Activated CD4-positive, alpha-beta T cell treated with anti-CD3 and anti-CD28 coated beads, Interleukin-2, amount 50 U/mL, for 48 hours (primary cell): ENCODE data around the gene FSD2.
"Not testable (repeated sequence)": the region's sequence is repeated elsewhere in the genome, so short reads cannot be mapped to it uniquely, and the experiment has no call there.

Experiments used
- DNase-seq, 2 experiments: peaks; one replicate each; pipeline ENCODE4 v3.0.0-alpha.2; 2020

The FSD2 gene

DNA sequence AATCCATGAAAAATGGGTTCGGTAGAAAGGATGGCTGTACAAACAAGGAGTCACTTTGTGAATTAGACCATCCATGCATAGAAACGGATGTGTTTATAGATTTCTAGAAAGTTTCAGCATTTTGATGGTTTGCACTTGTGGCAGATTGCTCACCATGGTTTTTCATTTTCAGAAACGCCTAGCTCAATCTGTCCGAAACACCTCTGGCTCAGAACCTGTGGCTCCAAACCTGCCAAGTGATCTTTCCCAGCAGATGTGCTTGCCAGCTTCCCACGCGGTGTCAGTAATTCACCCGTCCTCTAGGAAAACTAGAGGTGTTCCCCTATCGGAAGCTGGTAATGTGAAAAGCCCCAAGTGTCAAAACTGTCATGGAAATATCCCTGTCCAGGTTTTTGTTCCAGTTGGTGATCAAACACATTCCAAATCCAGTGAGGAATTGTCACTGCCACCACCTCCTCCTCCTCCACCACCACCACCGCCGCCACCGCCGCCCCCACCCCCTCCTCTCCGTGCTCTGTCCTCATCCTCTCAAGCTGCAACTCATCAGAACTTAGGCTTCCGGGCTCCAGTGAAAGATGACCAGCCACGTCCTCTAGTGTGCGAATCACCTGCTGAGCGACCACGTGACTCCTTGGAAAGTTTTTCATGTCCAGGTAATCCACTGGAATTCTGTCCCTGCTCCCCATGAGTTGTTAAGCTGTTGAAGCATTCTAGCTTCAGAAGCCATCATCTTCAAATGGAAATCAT lies 24.7 kb upstream of the FSD2 start:
- DNase-seq: no peak

- DNase-seq: no peak
Measured at GRCh38 chr15:82829234-82829633, 23.4 kb upstream of the FSD2 start.

DNA sequence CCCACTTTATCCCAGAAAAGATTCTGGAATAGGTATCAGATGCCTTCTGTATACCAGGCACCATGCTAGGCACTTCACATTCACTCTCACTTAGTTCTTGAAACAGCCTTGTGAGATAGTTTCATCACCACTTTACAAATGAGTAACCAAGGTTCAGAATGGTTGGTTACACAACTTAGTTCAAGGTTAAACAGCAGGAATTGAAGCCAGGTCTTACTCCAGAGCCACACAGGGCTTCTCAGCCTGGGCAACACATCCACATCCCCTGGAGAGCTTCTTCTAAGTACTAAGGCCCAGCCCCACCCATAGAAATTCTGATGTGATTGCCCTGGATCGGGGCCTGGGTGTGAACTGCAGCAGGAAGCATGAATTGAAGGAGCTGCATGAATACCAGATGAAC lies 22.2 kb upstream of the FSD2 start:
- no peak for DNase-seq

- DNase-seq: no peak
Measured at GRCh38 chr15:82823049-82823448, 17.2 kb upstream of the FSD2 start.

DNA sequence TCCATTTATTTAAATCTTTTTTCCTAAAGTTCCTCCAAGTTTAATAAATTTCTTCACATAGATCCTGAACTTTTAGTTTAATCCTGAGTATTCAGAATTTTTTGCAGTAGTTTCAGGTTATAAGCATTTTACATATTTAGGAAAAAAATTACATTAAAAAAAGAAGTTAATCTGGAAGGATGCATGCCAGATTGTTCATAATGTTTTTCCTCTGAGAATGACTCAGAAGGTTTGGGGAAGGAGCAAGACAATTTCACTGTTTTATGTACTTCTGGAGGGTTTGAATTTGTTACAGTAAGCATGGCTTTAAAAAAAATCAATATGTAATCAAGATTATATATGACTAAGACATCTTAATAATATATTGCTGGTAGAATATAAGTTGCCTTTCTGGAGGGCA lies 16.0 kb upstream of the FSD2 start:
- DNase-seq: not testable (repeated sequence)

- not testable (repeated sequence) for DNase-seq
Measured at GRCh38 chr15:82821396-82821795, 15.5 kb upstream of the FSD2 start.

- DNase-seq: no peak
Measured at GRCh38 chr15:82820128-82820527, 14.3 kb upstream of the FSD2 start.

GRCh38 chr15:82812994-82813393 lies 7.1 kb upstream of the FSD2 start:
- no peak for DNase-seq

DNA sequence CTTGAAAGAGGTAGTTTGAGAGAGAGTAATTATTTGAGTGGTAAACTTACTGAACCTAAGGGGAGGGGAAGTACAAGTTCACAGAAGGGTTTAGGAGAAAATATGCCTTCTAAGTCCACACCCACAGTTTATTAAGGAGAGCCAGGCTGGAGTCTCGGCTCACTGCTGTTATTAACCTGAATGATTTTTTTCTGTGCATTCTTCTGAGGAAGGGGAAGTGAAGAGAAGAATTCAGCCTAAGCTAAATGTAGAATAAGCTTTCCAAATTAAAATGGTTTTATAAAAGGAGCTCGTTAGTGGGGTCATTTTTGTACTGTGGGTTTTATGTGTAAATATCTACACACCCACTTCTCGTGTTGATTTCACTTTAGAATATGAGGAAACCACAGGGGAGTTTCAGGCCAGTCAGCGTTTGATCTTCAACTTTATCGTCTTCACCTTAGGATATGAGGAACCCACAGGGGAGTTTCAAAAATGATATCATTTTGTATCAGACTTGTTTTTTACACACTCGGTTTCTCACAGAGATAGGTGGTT lies 5.1 kb upstream of the FSD2 start:
- peak; percentile 24 to 39 for DNase-seq

DNA sequence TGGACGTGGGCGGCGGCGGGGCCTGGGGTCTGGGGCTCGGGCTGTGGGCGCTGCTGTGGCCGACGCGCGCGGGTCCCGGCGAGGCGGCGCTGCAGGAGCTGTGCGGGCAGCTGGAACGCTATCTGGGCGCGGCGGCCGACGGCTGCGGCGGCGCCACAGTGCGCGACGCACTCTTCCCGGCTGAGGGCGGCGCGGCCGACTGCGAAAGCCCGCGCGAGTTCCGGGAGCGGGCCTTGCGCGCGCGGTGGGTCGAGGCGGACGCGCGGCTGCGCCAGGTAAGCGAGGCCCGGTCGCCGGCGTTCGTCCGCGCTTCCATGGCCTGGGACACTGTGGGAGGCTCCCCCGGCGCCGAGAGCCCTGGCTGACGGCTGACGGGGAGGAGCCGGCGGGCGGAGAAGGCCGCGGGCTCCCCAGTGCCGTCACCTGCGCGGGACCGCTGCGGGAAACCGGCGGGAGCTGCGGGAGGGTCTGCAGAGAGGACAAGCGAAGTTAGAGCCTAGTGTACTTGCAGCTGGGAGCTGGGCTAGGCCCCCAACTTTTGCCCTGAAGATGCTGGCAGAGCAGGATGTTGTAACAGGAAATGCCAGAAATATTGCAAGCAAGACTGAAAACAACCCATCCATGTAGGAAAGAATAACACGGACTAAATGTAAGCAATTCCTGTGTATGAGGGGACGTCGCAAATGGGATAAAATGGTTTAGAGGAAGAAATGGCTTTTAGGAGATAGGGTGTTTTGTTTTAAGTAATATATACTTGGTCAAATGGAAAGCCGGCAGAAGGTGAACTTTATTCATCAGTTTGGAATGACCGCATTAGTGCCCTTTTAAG lies 4.4 kb upstream of the FSD2 start:
- DNase-seq: peak in 1 of 2 experiments; percentile 32

- DNase-seq: peak; percentile 94 to 96
Measured at GRCh38 chr15:82809308-82810060, 3.6 kb upstream of the FSD2 start, which contains the start of gene WHAMM. Gene WHAMM (plus strand): TSS chr15:82809628. CDS start chr15:82809727, 99 bp downstream.

- no peak for DNase-seq
Measured at GRCh38 chr15:82808634-82809041, 2.8 kb upstream of the FSD2 start.

DNA sequence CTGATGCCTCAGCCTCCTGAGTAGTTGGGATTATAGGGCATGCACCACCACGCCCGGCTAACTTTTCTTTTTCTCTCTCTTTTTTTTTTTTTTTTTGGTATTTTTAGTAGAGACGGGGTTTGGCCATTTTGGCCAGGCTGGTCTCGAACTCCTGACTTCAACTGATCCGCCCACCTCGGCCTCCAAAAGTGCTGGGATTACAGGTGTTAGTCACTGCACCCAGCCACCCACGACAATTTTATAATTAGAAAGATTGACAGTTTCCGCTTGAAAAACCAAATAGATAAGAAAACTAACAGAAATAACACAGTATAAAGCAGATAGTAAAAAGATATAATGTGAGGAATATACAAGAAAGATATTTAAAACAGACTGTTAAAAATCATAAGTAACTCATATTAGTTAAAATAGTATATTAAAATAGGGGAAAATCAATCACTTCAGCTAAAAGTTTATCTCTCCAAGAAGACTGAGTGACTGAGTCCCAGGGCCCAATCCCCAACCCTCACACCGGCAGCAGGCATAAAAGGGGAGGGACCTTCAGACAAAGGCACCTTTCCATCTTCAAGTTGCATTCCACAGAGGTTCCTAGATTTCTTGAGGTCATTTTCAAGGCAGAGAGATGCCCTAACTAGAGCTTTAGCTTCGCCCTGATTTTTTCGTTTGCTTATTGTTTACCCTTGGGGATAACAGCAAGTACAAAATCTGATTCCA lies 2.2 kb upstream of the FSD2 start:
- no peak for DNase-seq

DNA sequence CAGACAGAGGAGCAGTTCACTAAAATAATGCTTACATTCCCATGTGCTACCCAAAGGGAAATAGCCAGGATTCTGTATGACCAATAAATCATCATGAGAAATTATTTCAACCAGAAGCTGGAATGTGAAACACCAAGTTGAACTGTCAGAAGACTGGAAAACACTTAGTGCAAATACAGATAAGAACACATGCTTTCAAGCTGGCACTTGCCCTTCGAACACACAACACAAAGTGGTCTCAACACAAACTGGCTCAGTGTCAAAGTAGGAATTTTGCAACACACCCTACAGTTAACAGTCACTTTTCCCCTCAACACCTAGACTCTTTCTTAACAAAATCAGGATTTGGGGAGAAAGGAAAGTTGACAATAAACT lies 1.3 kb downstream of the FSD2 start:
- no peak for DNase-seq

- no peak for DNase-seq
Measured at GRCh38 chr15:82803793-82804574, 1.9 kb downstream of the FSD2 start.

- DNase-seq: no peak
Measured at GRCh38 chr15:82802497-82802896, 3.4 kb downstream of the FSD2 start.

GRCh38 chr15:82799183-82799841 lies 6.6 kb downstream of the FSD2 start:
- no peak for DNase-seq

DNA sequence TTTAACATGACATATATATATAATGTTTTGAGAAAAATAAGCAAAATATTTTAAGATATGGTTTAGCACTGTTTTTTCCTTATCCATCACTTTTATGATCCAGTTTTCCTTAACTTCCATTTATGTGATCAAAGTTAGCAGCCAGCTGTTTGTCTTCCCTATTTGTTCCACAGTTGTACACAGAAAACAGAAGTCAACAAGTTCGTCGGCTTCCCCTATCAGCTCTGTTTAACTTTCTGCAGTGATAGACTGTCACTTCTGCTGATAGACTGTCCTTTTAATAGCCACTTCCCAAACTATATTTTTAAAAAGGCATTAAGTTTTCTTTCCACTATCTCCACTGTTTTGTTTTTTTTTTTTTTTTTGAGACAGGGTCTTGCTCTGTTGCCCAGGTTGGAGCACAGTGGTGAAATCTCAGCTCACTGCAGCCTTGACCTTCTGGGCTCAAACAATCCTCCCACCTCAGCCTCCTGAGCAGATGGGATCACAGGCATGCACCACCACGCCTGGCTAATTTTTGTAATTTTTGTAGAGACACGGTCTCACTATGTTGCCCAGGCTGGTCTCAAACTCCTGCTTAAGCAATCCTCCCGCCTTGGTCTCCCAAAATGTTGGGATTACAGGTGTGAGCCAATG lies 7.2 kb downstream of the FSD2 start:
- DNase-seq: no peak

DNA sequence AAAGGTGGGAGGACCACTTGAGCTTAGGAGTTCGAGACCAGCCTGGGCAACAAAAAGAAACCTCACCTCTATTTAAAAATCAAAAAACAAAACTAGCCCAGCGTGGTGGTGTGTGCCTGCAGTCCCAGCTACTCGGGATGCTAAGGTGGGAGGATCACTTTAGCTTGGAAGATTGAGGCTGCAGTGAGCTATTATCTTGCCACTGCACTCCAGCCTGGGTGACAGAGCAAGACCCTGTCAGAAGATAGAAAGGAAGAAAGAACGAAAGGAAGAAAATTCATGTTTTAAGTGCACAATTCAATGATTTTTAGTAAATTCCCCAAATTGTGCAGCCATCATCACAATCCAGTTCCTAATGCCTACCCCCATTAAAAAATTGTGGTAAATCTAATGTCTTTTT lies 7.8 kb downstream of the FSD2 start:
- no peak for DNase-seq

GRCh38 chr15:82793737-82794136 lies 12.1 kb downstream of the FSD2 start:
- DNase-seq: no peak

GRCh38 chr15:82792068-82792467 lies 13.8 kb downstream of the FSD2 start:
- DNase-seq: no peak
